ENCODE measurements around the gene IFITM5.

- TF ChIP-seq POLR2A (IDR thresholded peaks at IDR 0.05), result no peak
- no peak for TF ChIP-seq CTCF (IDR thresholded peaks at IDR 0.05)
- TF ChIP-seq POLR2AphosphoS5 (IDR thresholded peaks at IDR 0.05), result no peak
- TF ChIP-seq EP300 (IDR thresholded peaks at IDR 0.05), result no peak
Measured at GRCh38 chr11:281486-282161, 17.7 kb downstream of the IFITM5 start.

Measured in sigmoid colon (tissue), 4 donors.